ENCODE measurements around the gene PREX1.

PREX1 gene

DNA sequence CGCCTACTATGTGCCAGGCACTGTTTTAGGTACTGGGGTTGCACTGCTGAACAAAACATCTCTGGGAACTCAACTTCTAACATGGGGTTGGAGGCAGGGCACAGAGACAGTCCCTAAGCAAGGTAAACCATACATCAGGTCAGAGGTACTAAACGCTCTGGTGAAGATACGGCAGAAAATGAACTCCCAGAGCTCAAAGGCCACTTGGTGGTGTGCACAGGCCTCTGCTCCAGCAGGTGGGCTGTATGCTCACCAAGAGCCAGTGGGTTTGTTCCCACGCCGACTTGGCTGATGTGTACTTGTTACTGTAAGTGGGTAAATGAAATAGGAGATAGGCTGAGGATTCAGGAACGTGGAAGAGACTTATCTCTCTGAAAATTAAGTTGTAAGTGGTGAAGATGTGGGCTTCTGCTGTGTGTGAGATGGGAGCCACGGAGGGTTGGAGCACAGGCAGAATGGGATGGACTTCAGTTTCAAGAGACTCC is 133.4 kb downstream of the PREX1 start:
- no peak for DNase-seq

DNA sequence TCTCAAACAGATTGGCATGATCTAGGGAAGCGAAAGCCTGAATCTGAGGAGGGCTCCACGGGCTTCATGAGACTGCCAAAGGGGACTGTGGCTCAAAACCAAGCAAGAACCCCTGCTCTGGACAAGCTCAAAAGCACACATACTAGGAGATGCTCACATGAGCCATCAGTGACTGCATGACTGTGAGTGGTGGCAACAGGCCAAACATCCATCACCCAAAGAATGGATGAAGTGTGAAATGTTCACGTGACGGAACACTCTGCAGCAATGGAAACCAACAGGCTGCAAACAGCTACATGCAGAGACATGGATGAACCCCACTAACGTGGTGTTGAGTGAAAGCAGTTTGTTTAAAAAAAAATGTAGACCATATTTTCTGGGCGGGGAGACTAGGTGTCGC is 136.3 kb downstream of the PREX1 start:
- no peak for DNase-seq

DNA sequence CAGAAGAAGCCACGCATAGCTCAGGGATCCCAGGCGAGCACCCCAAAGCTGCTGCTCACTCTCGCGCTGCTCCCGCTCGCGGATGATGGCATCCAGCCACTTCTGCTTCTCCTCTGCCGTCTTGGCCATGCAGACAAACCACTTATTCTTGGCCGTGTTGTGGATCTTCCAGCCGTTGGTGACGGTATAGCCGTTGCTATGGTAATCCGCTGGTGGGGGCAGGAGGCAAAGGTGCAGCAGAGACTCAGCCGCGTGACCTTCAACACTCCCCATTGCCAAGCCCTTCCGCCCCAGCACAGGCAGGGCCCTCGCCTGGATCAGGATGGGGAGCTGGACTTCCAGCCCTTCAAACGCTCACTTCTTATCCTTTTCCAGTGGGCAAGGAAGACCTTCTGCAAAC is 136.9 kb downstream of the PREX1 start:
- no peak for DNase-seq

DNA sequence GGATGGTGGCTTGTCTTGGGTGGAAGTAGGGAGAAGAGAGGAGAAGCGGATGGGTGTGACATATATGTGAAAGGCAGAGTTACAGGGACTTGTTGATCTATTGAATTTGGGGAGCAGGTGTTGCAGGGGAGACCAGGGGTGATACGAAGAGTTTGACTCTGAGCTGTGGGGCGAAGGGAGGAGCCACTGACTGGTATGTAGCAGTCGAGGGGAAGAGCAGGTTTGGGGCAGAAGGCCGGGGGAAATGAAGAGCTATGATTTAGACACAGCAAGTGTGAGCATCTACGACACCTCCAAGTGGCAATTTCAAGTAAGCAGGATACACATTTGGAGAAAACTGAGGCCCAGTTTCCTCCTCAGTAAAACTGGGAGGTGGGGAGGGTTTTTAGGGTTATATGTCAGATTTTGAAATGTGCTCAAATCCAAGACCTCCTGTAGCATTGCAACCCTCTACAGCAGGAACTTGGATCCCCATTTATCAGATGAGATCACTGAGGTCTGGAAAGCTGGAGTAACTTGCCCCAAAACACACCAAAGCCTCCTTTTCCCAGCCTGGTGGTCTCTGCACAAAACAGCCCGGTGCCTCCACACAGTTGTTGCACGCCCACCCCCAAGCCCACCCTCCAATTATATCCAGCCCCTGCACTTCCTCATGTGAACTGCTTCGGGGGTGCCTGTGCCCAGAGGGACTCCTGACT is 137.8 kb downstream of the PREX1 start:
- no peak for DNase-seq

DNA sequence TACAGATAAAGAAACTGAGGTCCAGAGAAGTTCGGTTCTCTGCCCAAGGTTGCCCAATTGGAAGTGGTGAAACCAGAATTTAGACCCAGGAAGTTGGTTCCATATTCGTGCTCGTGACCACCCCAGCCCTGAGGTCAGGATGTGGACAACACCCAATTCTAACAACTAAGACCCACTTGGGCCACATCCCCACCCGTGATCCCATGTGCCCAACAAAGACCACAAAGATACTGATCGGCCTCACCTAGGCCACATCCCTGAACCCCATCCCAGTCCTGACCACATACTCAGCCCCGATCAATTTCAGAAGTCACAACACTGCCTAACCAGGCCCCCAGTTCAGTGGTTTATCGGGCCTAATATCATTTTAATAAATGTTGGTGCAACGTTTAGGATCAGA is 138.4 kb downstream of the PREX1 start:
- no peak for DNase-seq

DNA sequence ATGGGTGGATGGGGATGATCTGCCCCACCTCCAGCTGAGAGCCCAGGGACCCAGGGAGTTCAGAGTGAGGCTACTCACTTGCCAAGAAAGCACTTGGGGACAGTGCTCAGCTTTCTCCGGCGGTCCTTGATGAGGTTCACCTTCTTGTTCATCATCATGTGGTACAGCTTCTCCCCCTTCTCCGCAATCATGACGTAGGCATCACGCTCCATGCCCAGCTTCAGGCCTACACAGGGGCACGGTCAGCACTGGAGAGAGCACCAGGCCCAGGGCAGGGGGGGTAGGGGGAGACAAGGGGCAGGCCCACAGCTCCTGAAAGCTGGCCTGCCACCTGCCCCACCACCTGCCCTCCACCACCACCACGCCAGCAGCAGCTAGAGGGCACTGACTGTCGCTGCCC is 139.2 kb downstream of the PREX1 start:
- DNase-seq, result no peak

DNA sequence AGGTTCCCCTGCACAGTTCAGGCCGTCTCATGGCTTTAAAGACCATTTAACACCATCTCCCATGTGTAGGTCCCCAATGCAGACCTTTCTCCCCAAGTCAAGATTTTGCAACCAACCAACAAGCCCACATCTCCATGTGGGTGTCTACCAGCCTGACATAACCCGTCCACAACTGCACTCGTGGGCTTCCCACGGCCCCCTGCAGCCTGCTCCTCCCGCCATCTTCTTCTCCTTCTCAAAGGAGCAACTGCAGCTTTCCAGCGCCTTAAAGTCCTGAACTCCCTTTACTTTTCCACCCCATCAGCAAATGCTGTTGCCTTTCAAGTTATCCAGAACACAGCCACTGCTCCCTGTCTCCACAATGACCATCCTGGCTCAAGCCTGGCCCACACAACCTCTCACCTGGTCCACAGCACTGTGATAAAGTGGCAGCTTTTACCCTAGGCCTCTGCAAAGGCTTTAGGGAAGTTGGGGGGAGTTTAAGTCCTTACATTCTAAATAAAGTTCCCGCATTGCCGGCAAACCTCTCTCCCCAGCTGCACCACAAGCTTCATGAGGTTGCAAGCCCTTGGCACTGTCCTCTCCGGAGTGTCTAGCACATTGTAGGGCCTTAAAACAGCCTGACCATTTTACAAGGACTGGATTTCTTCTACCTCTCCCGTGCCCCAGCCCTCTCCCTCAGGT is 140.5 kb downstream of the PREX1 start:
- DNase-seq, result no peak

DNA sequence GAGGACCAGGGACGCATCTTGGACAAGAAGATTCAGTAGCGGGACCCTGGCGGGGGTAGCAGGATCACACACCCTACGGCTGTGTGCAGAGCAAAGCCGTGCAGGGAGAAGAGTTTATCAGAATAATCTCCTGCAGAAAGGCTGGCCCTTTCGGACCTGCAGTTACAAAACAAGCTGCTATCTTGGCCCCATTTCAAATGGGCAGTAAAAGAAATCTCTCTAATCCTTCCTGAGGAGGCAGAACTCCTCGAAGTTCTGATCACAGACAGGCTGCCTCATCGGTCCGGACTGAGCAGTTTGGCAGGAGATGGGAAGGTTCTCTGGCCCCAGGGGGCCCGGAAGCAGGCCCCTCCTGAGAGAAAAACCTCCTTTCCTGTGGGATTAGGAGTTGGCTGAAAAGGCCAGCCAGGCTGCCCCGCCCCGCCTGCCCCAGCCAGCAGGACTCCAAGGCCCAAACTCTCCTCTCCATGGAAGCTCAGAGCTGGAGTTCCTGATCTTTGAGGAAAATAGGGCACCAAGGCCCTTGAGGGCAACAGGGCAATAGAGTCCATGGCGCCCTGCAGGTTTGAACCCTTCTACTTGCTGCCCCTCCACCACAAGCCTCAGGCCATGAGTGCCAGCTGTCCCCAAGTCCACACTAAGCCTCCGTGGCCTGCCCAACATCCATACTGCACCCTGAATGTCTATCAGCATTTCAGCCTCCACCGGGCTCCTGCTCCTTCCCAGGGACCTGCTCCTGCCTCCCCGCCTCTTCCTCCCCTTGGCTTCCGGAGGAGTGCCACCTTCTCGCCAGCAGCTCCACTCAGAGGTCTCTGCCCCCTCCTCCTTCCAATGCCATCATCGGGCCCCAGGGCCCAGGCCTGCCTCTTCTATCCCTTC is 141.3 kb downstream of the PREX1 start:
- no peak for DNase-seq

DNA sequence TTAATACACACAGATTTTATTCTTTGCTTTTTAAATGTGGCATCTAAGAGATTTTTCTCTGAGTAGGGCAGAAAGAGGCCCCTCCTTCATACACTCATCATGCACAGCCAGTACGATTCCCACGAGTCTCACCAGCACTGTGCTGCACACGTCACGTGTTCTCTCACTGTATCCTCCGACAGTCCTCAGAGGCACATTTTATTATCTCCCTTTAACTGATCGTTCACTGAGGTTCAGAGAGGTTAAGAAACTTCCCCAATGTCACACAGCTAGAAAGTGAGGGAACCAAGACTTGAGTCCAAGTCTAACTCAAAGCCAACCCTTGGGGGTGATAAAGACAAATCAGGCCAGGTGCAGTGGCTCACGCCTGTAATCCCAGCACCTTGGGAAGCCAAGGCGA is 142.5 kb downstream of the PREX1 start:
- no peak for DNase-seq

DNA sequence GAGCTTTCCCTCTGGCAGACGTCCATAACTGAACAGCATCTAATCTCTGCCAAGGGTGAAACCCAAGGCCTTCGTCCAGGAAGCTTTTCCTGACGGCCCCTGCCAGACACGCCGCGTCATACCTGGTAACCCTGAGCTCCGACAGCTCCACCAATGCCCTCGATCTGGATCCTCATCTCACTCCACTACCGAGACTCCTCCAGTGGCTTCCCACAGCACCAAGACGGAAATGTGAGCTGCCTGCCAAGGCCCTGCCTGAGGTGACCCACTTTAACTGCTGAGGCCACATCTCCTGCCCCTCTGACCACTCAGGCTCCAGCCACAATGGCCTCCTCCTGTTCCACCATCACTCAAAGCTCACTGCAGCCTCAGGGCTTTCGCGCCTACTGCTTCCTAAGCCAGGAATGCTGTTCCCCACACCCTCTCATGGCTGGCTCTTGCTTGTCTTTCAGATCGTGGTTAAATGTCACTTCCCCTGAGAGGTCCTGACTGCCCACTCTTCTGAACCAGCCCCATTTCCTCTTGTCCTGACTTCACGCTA is 143.2 kb downstream of the PREX1 start:
- no peak for DNase-seq

DNA sequence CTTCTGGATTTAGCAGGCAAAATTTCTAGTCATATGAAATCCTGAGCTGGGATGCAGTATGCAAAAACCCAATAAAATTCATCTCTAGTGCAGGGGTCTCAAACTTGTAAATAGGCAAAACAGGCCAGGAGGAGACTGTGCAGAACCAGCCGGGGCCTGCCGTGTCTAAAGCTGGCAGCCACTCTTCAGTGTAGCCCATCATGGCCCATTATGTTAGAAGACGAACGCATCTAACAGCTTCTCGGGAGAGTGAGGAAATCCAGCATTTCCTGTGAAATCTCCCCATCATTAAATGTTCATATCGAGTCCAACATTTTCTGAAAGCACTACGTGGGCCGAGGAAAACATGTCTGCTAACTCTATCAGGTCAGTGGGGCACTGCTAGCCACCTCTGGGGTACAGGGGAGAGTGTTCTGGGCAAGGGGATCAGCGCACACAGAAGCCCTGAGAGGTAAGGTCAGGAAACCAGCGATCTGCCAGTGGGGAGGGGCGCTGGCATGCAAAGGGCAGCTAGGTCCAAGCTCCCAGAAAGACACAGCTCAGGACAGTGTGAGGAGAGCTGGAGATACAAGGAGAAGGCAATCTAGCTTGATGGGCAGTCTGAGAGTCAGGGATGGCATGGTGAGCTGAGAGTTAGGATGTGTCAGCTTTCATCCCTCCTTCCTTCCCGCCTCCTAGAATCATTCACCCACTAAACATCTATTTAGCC is 144.2 kb downstream of the PREX1 start:
- peak; percentile 14 for DNase-seq

DNA sequence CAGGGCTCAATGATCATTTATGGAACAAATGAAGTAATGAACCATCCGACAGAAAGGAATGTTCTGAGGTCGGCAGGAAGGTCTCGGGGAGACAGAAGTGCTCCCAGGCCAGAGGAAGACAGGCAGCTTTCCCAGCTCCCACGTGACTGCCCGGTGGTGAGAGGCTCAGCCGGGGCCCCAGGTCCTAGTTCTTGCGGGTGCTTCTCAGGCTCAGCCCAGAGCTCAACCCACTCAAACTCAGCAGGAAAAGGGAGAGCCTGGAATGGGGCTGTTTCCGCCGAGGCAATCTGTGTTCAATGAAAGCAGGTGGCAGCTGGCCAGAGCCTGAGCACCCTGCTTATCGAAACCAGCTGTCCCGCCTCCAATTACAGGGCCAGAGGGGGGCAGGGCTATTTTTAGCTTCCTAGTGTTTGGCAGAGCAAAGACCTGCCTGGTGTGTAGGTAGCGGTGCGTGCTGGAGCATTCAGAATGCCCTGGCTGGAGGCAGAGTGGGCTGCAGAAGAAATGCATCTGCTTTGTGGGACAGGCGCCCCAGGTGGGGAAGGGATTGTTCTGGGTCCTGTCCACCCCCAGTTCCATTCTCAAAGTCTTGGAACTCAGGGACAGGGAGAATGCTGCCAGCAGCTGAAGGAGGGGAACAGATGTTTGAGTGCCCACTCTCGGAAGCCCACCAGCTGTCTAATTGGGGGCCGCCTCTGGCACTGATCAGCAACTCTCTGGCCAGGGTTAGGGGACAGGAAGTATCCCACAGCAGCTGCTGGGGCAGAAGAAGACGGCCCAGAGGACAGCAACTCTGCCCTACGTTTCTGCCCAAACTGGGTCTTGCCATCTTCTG is 145.1 kb downstream of the PREX1 start:
- peak; percentile 96 for DNase-seq

DNA sequence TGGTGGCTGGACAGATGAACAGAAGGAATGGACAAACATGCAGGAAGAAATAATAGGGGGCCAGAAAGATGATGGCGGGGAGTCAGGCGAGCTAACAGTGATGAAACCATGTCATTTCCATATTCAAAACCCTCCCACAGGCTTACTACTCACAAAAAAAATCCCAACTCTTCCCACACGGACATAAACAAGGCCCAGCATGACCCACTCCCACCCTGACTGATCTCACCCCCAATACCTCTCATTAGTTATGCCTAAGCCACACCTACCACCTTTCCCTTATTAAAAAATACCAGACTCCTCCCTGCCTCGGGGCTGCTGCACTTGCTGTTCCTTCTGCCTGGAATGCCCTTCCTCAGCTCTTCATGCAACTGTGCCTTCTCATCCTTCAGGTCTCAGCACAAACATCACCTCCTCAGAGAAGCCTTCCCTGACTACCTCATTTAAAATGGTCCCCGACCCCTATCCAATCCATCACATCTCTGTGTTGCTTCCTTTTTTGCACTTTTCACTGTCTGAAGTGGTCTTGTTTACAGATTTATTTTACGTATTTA is 145.8 kb downstream of the PREX1 start:
- DNase-seq, result no peak

DNA sequence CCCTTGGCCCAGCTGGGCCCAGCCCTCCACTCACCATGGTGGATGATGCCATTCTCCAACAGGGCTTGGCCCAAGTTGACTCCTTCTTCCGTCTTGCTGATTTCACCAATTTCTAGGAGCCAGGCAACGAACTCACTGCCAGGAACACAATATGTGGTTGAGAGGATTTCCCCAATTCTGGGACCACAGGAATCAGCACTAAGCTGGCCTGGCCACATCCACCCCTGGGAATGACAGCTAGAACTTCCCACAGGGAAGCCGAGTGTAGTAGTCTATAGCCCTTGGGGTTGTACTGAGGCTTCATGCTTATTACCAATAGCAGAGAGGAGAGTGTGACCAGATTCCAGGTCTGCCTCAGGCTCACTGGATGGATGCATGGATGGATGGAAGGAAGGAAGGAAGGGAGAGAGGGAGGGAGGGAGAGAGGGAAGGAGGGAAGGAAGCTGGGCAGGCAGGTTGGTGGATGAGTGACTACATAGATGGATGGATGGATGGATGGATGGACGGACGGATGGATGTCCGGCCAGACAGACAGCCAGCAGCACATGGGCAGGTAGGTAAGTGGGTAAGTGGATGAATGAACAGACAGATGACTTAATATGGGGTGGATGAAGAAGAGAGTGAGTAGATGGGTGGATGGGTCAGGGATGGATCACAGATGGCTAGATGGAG is 146.5 kb downstream of the PREX1 start:
- DNase-seq, result no peak

DNA sequence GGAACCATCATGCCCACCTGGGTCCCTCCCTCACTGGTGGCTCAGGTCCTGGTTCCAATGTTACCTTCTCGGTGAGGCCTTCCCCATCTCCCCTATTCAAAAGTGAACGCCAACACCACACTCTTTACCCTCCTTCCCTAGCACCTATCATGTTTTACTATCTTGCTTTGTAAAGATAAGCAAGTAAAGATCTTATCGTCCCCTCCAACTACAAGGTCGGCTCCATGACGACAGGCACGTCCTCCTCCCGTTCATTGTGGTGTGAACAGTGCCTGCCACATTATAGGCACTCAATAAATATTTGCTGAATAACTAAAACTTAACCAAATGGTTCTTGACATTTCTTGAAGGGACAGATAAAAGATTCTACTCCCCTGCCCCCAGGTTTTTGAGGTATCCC is 147.1 kb downstream of the PREX1 start:
- no peak for DNase-seq

DNA sequence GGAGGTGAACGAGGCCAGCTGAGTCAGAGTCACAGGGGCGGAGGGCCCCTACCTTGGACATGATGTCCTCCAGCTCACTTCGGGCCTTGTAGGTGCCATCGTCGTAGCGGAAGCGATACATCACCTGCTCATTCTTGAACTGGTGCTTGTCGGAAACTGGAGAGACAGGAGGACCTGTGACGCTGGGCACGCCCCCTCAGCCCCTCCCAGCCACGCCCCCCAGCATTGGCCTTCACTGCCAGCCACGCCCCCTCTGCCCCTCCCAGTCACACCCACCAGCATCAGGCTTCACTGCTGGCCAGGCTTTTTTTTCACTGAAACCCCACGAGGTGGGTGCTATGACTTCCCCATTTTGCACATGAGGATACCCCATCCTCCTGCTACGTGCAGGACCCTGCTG is 148.2 kb downstream of the PREX1 start:
- DNase-seq, result peak; percentile 61

DNA sequence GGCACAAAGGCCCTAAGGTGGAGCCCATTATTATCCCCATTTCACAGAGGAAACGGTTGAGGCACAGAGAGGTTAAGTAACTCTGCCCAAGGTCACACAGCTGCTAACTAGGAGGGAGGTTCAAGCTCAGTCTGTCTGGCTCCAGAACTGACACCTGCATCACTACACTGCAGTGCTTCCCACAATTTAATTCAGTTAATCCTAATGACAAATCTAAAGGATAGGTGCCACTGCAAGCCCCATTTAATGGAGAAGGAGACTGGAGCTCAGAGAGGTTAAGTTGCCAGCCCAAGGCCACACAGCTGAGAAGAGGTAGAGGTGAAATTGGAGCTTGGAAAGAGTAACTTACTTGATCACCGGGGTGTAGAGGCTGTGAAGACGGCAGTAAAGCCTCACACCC is 148.8 kb downstream of the PREX1 start:
- DNase-seq, result no peak

DNA sequence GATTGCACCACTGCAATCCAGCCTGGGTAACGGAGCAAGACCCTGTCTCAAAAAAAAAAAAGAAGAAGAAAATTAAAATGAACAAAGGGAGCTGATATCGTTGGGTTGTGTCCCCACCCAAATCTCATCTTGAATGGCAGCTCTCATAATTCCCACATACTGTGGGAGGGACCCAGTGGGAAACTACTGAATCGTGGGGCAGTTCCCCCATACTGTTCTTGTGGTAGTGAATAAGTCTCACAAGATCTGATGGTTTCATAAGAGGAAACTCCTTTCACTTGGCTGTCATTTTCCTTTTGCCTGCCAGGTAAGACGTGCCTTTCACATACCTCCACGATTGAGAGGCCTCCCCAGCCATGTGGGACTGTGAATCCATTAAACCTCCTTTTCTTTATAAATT is 149.4 kb downstream of the PREX1 start:
- DNase-seq, result no peak

DNA sequence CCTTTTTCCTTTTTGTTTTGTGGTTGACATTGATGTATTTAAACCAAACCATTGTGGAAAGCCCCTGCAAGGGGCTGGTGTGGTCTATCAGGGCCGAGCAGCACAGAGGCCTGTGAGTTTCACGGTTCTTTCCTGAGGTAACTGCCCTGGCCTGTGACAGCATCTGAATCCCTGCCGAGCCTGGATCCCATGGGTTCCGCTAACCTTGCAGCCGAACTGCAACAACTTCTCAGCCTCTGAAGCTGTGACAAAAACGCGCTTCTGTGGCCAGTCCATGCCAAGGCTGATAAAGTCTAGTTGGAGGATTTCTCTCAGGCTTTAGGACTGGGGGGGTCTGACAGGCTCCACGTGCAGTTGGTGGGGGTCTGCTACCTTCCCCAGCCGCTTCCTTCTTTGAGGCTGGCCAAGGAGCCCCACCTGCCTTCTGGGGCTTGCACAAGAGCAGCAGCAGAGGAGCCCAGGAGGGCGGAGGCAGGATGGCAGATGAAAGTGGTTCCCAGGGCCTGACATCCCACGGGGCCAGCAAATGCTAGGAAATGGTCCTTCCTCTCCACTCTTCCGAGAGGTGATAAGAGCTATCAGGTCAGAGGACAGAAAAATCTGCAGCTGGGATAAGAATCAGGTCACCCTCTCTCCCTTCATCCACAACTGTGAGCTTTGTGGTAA is 150.9 kb downstream of the PREX1 start:
- no peak for DNase-seq

DNA sequence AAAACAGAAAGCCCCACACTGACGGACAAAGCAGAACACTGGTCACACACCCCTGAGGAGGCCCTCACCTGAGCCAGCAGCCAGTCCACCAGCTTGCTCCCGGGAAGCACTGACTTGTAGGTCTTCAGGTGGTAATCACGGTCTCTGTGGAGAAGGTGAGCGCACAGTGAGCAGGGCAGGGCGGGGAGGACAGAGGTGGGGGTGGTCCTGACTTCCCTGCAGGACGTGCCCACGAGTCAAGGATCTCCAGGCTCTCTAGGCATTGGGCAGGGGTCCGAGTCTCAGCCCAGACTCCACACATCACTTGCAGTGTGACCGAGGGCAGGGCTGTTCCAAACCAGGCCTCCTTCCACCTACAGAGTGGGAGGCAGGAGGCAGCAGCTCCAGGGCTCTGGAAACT is 151.7 kb downstream of the PREX1 start:
- no peak for DNase-seq

Measured in NCI-H510A treated with DMSO at 0.1 percent for 48 hours (cell line).